Measurements from ENCODE around the gene ATP11B.

DNA sequence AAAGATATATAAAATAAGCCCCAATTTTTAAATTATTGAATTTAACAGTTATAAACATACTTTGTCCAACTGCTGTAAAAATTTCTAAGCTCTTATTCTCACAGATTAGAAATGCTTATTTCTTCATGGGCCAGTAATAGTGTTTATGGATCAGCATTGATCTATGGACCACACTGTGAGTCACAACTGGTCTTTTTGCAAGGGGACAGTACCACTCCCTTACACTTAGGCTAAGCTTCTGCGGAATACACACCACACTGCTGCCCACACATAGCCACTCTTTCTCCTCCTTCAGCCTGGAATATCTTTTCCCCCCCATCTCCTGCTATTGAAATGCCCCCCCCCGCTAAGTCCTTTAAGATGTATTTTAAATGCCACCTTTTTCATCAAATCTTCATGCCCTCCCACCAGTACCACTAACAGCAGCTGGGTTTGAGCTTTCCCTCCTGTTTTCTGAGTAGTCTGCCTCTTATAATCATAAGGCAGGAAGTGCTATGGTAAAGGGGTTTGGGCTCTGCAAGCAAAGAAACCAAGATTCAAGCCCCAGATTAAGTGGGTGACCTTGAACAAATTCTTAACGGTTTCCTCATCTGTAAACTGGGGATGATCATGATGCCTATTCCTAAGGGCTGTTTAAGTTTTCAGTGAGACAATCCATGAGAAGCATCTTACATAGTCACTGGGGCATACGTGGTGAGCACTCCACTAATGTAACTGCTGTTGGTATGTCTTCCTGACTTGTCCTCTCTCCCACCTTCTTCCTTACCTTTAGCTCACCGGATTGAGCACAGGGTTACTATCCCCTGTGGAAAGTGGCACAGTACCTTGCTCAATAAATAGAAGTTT lies 117.9 kb downstream of the ATP11B start:
- TF ChIP-seq YY1 (IDR thresholded peaks at IDR 0.05; ENCODE audit: low read depth) (no peak), RAD21 (IDR thresholded peaks at IDR 0.05; ENCODE audit: low read depth) (no peak)
